SK-N-SH treated with all-trans-retinoic acid at 6 μM for 48 hours (cell line): ENCODE measurements around the gene LYPD6B.

ENCODE experiments used
- ATAC-seq: fragments of 200-7000 bp; cut with Tn5 transposase; 3 replicates; pipeline ENCODE4 v1.9.1; 2020; ENCODE audit warnings: mild to moderate bottlenecking, moderate library complexity
- ARNTL ChIP-seq: fragments of 450-650 bp; formaldehyde crosslinking; IDR thresholded peaks from 2 replicates; pipeline ENCODE4 v1.5.0; 2020; ENCODE audit warnings: low read depth, mild to moderate bottlenecking, moderate library complexity, borderline replicate concordance
- BACH2 ChIP-seq: fragments of 250-450 bp; sonication (Bioruptor Pico); IDR thresholded peaks from 2 replicates; pipeline ENCODE4 v1.9.0; 2021; ENCODE audit warnings: mild to moderate bottlenecking, borderline replicate concordance
- CREB5 ChIP-seq: fragments of 250-450 bp; sonication (Bioruptor Pico); IDR thresholded peaks from 2 replicates; pipeline ENCODE4 v1.5.1; 2020; ENCODE audit warnings: low read depth, mild to moderate bottlenecking, moderate library complexity
- CSDC2 ChIP-seq: fragments of 250-450 bp; sonication (Bioruptor Pico); IDR thresholded peaks from 2 replicates; pipeline ENCODE4 v1.5.0; 2020; ENCODE audit warnings: mild to moderate bottlenecking, moderate library complexity
- ESRRG ChIP-seq: fragments of 250-450 bp; sonication (Bioruptor Pico); IDR thresholded peaks from 2 replicates; pipeline ENCODE4 v1.6.1; 2021; ENCODE audit warnings: mild to moderate bottlenecking
- GLIS3 ChIP-seq: fragments of 250-450 bp; sonication (Bioruptor Pico); IDR thresholded peaks from 2 replicates; pipeline ENCODE4 v1.5.0; 2020; ENCODE audit warnings: mild to moderate bottlenecking, moderate library complexity
- ISL1 ChIP-seq: fragments of 250-450 bp; sonication (Bioruptor Pico); IDR thresholded peaks from 2 replicates; pipeline ENCODE4 v2.1.2; 2022; ENCODE audit warnings: mild to moderate bottlenecking, moderate library complexity
- OSR1 ChIP-seq: fragments of 250-450 bp; sonication (Bioruptor Pico); IDR thresholded peaks from 2 replicates; pipeline ENCODE4 v1.8.0; 2022; ENCODE audit warnings: moderate library complexity, mild to moderate bottlenecking, inconsistent platforms
- PATZ1 ChIP-seq: fragments of 250-450 bp; sonication (Bioruptor Pico); IDR thresholded peaks from 2 replicates; pipeline ENCODE4 v1.8.0; 2020; ENCODE audit warnings: mild to moderate bottlenecking, moderate library complexity, borderline replicate concordance
- PPARA ChIP-seq: fragments of 250-450 bp; sonication (Bioruptor Pico); IDR thresholded peaks from 2 replicates; pipeline ENCODE4 v1.5.0; 2020; ENCODE audit warnings: mild to moderate bottlenecking, borderline replicate concordance
- RARB ChIP-seq: fragments of 250-450 bp; sonication (Bioruptor Pico); IDR thresholded peaks from 2 replicates; pipeline ENCODE4 v1.8.0; 2021; ENCODE audit warnings: mild to moderate bottlenecking, moderate library complexity
- TCF4 ChIP-seq: fragments of 250-450 bp; sonication (Bioruptor Pico); IDR thresholded peaks from 2 replicates; pipeline ENCODE4 v1.8.0; 2021; ENCODE audit warnings: mild to moderate bottlenecking, moderate library complexity, borderline replicate concordance
- TOX ChIP-seq: fragments of 250-450 bp; sonication (Bioruptor Pico); IDR thresholded peaks from 2 replicates; pipeline ENCODE4 v1.8.0; 2021; ENCODE audit warnings: mild to moderate bottlenecking, moderate library complexity, borderline replicate concordance
- TSHZ2 ChIP-seq: fragments of 250-450 bp; sonication (Bioruptor Pico); IDR thresholded peaks from 2 replicates; pipeline ENCODE4 v1.5.0; 2020; ENCODE audit warnings: mild to moderate bottlenecking, moderate library complexity
- ZFP3 ChIP-seq: fragments of 250-450 bp; sonication (Bioruptor Pico); IDR thresholded peaks from 2 replicates; pipeline ENCODE4 v1.5.0; 2020; ENCODE audit warnings: mild to moderate bottlenecking, moderate library complexity
- ZFP30 ChIP-seq: fragments of 450-650 bp; formaldehyde crosslinking; IDR thresholded peaks from 2 replicates; pipeline ENCODE4 v1.5.0; 2022; ENCODE audit warnings: mild to moderate bottlenecking, moderate library complexity
- ZNF8 ChIP-seq: fragments of 450-650 bp; formaldehyde crosslinking; IDR thresholded peaks from 2 replicates; pipeline ENCODE4 v1.5.0; 2020; ENCODE audit warnings: mild to moderate bottlenecking, moderate library complexity
- TF ChIP-seq, protein P1 (sequence below): fragments of 250-450 bp; sonication (Bioruptor Pico); IDR thresholded peaks from 2 replicates; pipeline ENCODE4 v1.8.0; 2021; ENCODE audit warnings: low read depth, mild to moderate bottlenecking, moderate library complexity, borderline replicate concordance

LYPD6B gene

DNA sequence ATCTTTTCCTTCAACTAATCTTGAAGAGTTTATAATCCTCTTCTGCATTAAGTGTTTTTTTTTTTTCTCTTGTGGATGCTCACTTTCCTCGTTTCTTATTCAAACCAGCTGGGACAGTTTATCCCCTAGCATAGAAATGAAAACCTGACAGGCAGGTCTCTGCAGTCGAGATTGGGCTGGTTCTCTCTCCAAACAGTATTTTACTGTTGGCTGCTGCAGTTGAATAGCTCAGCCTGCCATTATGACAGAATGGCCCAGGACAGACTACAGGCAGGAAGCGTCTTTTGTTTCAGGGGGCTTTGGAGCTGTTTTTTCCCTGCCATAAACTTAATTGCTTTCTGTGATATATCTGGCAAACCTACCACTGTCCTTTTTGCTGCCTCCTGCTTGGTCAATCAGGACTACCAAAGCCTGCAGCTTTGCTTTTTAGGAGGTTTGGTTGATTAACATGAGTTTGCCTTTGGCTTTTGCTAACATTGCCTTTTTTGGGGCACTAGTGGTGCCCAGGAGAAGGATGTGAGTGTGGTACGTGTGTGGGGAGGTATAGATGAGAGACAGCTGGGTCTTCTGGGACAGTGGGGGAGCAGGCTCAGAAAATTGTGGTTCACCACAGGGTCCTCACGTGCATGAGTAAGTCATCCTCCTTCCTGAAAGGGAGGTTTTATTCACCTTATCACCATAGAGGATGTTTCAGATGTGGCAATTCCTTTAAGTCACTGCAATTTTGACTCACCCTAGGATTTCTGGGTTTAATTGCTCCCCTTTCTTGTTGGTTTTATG is 128.7 kb downstream of the LYPD6B start:
- no peak for ATAC-seq
- TF ChIP-seq TCF4 (CRISPR knock-in tag) (no peak), TSHZ2 (CRISPR knock-in tag) (no peak), GLIS3 (CRISPR knock-in tag) (no peak), ARNTL (no peak), RARB (no peak), ZNF8 (no peak), CSDC2 (CRISPR knock-in tag) (no peak), OSR1 (no peak), ISL1 (CRISPR knock-in tag) (no peak)

GRCh38 chr2:149167941-149168340 is 129.4 kb downstream of the LYPD6B start:
- no peak for TF ChIP-seq BACH2 (CRISPR knock-in tag)
- TF ChIP-seq, protein P1, sequence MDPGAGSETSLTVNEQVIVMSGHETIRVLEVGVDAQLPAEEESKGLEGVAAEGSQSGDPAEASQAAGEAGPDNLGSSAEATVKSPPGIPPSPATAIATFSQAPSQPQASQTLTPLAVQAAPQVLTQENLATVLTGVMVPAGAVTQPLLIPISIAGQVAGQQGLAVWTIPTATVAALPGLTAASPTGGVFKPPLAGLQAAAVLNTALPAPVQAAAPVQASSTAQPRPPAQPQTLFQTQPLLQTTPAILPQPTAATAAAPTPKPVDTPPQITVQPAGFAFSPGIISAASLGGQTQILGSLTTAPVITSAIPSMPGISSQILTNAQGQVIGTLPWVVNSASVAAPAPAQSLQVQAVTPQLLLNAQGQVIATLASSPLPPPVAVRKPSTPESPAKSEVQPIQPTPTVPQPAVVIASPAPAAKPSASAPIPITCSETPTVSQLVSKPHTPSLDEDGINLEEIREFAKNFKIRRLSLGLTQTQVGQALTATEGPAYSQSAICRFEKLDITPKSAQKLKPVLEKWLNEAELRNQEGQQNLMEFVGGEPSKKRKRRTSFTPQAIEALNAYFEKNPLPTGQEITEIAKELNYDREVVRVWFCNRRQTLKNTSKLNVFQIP, result no peak
- no peak for TF ChIP-seq ZFP30 (CRISPR knock-in tag)
- TF ChIP-seq PATZ1 (CRISPR knock-in tag), result no peak
- no peak for TF ChIP-seq GLIS3 (CRISPR knock-in tag)
- no peak for TF ChIP-seq ESRRG (CRISPR knock-in tag)
- TF ChIP-seq ISL1 (CRISPR knock-in tag), result no peak
- no peak for TF ChIP-seq TSHZ2 (CRISPR knock-in tag)
- TF ChIP-seq TOX, result no peak
- no peak for TF ChIP-seq OSR1
- TF ChIP-seq, all 23 proteins: peak for 0
- ATAC-seq, result no peak

DNA sequence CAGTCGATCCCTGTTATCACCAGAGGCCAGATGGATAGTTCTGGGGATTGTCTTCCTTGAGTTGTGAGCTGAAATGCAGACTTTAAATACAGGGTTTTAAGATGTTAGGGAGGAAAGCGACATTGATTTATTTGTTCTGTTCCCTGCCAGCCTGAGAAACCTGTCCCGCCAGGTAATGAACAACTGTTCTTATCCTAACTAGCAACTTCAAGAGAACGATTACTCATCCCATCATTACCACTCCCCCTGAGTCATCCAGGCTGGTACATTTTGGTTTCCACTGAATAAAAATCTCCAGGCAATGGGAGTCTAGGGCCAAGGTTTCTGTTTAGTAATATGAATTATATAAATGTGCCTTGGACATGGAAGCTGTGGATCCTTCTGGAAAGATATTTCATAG is 131.2 kb downstream of the LYPD6B start:
- ATAC-seq, result peak; percentile 74
- TF ChIP-seq PPARA (CRISPR knock-in tag), result no peak
- TF ChIP-seq ZFP3 (CRISPR knock-in tag), result no peak
- TF ChIP-seq BACH2 (CRISPR knock-in tag), result no peak

DNA sequence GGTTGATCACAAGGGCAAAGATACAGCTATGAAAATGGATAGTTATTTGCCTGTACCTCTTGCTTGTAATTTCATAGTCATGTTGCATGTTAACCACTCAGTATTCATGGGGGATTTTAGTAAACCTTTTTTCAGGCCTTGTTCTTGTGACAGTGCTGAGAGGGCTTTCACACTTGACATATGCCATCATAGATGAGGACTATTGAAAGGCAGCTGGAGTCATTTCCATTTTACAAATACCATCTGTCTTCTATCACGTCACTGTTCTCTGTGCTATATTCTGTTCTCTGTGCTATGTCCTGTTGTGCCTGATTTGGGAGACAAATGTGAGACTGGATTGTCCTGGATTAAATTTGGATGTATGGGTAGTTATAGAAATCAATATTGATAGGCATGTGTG is 131.7 kb downstream of the LYPD6B start:
- no peak for ATAC-seq
- no peak for TF ChIP-seq TSHZ2 (CRISPR knock-in tag)
- no peak for TF ChIP-seq ARNTL
- no peak for TF ChIP-seq CREB5 (CRISPR knock-in tag)
- no peak for TF ChIP-seq TOX
- TF ChIP-seq RARB, result no peak
- TF ChIP-seq ZFP30 (CRISPR knock-in tag), result no peak
- TF ChIP-seq PPARA (CRISPR knock-in tag), result no peak
- TF ChIP-seq CSDC2 (CRISPR knock-in tag), result no peak
- TF ChIP-seq OSR1, result no peak
- no peak for TF ChIP-seq ISL1 (CRISPR knock-in tag)
- TF ChIP-seq PATZ1 (CRISPR knock-in tag), result no peak
- no peak for TF ChIP-seq ZNF8
